GM15510 (cell line): ENCODE measurements around the gene LZTR1.

ENCODE experiments used
- POLR2A ChIP-seq: IDR thresholded peaks from 3 replicates; pipeline ENCODE4 v1.6.1; 2011; ENCODE audit warnings: borderline replicate concordance; ENCODE audit not compliant: insufficient read length; ENCODE audit errors: extremely low read depth

LZTR1 gene

DNA sequence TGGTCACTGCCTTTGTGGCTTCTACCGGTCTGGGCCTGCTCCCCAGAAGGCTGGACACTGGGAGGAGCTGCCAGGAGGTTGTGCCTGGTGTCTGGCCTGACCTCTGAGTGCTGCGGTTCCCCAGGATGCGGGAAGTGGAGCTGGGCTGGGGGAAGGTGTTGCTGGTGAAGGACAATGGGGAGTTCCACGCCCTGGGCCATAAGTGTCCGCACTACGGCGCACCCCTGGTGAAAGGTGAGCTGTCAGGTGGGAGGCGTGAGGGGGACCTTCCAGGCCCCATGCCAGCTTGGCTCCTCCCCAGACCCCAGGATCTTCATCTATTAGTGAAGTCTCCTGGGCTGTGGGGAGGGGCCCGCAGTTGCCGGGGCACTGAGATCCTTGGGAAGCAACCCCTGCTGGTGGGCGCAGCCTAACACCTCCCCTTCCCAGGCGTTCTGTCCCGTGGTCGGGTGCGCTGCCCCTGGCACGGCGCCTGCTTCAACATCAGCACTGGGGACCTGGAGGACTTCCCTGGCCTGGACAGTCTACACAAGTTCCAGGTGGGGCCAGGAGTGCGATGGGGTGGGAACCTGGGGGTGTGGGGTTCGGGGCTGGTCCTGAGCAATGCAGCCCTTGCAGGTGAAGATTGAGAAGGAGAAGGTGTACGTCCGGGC is 8.3 kb upstream of the LZTR1 start:
- TF ChIP-seq POLR2A, result no peak

DNA sequence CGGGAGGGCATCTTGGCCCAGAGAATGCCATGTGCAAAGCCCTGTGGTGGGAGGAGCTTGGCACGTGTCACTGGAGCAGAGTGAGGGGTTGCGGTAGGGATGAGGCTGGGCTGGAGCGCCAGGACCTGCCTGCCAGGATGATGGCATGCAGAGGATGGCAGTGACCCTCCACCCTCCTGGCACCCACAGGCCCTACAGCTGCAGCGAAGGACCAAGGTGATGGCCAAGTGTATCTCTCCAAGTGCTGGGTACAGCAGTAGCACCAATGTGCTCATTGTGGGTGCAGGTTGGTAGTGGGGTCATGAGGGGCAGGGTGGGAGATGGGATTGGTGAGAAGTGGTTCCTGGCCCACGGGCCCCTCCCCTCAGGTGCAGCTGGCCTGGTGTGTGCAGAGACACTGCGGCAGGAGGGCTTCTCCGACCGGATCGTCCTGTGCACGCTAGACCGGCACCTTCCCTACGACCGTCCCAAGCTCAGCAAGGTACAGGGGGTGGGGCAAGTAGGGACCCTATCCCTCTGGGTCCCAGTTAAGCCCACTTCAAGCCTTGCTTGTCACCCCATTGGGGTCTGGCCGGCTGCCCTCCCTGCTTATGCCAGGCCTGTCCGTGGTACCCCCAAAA is 7.7 kb upstream of the LZTR1 start:
- no peak for TF ChIP-seq POLR2A

DNA sequence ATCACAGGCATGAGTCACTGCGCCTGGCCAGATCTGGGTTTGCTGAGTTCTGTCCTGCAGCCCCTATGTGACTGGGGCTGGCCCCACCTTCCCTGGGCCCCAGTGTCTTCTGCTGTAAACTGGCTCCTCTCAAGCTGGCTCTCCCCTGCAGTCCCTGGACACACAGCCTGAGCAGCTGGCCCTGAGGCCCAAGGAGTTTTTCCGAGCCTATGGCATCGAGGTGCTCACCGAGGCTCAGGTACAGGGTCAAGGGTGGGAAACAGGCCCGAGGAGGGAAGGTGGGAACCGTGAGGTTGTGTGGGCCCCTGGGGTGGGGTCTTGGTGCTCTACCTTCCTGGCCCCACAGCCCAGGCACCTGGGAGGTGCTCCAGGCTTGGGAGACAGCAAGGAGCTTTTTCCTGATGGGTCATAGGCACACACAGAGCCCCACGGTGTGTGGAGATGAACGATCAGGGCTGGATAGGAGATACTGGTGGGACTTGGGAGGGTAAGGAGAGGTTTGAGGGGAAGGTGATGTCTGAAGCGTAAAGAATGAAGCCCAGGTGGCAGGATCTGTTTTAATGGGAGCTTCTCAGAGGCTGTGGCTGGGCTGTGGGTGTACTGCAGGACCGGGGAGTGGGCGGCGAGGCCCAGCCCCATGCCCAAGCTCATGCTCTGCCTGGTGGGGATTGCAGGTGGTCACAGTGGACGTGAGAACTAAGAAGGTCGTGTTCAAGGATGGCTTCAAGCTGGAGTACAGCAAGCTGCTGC is 6.4 kb upstream of the LZTR1 start:
- no peak for TF ChIP-seq POLR2A

DNA sequence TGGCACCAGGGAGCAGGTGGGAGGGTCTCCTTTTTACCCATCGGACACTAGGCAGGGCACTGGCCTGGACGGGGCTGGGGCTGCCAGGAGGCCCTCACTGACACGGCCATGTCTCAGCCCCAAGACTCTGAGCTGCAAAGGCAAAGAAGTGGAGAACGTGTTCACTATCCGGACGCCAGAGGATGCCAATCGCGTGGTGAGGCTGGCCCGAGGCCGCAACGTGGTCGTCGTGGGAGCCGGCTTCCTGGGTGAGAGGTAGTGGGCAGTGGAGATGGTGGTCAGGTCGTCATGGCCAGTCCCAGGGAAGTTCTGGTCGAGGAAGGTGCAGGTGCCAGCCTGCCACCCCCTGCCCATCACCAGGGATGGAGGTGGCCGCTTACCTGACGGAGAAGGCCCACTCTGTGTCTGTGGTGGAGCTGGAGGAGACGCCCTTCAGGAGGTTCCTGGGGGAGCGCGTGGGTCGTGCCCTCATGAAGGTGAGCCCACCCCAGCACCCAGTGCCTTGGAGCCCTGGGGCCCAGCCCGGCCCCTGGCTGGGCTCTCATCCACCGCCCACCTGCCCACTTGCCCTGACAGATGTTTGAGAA is 5.7 kb upstream of the LZTR1 start:
- no peak for TF ChIP-seq POLR2A

DNA sequence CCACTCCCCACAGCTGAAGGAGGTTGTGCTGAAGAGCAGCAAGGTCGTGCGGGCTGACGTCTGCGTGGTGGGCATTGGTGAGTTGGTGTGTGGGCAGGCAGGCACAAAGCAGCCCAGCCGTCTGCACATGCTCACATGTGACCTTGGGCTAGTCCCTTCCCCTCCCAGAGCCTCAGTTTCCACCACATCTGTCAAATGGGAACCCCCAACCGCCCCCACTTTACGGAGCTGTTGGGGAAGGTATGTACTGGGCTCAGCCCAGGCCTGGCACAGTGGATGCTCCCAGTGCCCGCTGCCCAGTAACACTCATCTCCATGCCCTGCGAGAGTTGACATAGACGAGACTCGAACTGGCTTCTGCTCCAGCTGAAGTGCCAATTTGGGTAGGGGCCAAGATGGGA is 5.1 kb upstream of the LZTR1 start:
- TF ChIP-seq POLR2A, result no peak

DNA sequence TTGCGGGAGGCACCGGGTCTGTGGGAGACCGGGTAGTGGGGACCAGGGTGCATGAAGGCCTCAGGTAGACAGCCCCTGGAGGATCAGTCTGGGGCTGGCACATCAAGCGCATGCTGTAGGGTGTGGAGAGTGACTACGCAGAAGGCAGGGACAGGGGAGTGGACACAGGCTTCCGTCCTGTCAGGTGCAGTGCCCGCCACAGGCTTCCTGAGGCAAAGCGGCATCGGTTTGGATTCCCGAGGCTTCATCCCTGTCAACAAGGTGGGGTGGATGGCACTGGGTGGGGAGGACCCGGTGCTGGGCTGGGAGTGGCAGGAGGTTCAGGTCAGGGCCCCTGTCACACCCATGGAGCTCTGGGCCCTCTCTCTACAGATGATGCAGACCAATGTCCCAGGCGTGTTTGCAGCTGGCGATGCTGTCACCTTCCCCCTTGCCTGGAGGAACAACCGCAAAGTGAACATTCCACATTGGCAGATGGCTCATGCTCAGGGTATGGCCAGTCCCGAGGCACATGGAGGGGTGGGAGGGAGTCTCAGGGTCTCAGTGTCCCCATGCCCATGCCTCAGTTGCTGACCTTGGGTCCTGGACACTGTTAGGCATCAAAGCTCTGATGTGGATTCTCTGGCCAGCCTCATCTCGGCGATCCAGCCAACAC is 4.5 kb upstream of the LZTR1 start:
- no peak for TF ChIP-seq POLR2A

DNA sequence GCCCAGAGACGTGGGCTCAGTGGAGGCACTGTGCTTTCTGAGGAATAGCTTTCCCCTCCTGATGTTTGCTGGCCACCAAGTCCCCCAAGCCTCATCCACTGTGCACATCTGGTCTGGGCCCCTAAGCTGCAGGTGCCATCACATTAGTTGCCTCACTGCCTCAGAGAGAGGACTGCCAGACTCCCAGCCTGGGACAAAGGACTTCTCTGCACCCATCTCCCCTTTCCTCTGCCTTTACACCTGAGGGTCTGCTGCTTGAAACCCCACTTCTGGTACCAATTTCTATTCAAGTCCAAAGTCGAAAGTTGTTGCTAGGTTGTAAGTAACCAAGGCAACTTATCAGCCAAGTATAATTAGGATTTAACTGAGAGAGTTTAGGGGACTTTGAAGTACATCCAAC is 3.7 kb upstream of the LZTR1 start:
- no peak for TF ChIP-seq POLR2A

DNA sequence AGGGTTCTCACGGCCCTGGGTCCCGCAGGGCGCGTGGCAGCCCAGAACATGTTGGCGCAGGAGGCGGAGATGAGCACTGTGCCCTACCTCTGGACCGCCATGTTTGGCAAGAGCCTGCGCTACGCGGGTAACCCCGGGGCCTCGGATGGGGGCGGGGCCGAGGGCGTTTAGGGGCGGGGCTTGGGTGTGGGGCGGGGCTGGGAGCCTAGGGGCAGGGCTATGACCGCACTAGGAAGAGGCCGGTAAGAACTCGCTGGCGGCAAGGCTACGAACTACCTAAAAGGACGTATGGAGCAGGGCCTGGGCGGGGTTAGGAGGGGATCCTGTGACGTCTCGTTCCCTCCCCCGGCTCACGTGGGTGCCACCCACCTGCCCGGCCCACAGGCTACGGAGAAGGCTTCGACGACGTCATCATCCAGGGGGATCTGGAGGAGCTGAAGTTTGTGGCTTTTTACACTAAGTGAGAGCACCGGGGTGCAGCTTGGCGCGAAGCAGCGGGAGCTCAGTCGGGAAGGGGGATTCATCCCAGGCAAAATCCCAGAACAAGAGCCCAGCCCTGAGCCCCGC is 2.8 kb upstream of the LZTR1 start:
- TF ChIP-seq POLR2A, result no peak

DNA sequence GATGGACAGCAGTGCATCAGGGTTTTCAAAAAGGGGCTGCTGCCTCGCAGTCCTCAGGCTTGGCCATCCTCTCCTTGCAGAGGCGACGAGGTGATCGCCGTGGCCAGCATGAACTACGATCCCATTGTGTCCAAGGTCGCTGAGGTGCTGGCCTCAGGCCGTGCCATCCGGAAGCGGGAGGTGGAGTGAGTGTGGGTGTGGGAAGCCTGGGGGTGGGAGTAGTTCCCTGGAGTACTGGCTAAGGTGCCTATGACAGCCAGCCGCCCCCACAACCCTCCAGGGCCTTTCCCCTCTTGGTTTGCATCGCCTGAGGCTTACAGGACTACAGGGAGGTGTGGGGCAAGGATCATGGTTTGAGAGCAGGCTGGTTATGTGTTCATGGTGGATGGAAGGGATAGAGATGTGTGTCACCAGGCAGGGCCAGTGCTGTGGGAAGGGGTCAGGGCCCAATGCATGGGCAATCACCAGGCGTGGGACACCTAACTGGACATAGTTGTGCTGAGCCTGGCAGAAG is 2.1 kb upstream of the LZTR1 start:
- no peak for TF ChIP-seq POLR2A

DNA sequence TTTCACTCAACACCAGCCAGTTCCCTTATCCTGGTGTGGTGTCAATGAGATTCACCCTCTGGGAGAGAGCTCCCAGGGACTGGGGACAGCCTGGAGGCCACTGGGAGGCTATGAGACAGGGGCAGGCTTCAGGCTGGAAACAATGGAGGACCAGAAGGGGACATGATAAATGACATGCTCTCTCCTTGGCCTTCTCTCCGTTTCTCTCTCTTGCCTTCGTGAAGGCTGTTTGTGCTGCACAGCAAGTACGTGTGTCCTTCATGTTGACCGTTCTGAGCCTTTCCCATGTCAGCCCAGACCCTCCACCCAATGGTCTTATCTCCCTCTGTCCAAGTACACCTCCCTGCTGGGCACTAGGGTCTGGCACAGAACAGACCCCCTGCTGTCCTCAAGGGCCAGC is 1.6 kb upstream of the LZTR1 start:
- no peak for TF ChIP-seq POLR2A

DNA sequence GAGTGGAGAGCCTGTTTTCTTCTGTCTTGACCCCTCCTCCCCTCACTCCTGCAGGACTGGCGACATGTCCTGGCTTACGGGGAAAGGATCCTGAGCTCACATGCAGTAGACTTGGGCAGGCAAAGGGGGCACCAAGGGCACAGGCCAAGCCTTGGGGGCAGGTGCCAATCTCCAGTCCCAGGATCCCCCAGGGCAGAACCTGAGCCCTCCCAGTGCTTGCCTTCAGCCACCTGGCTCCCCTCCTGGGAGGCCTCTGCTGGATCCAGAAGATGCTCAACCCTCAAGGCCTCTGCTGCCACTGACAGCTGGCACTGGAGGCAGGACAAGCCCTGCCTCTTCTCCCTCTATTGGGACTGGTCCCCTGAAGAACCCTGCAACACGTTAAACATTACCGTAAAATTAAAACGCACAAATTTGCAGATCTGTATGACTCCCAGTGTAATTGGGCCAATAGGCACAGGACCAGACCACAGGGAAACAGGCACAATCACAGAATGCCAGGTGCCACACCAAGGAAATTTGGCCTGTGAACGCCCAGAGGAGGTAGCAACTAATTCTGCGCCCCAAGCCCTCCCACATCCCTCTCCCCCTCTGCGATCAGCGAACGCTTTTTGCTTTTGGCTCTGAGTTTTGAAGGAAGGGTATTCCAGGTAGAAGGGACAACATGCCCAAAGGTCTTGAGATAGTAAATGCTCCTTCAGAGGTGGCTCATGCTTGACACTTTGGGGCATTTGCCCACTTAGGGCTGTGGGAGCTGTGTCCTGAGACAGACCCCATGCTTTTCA is 967 bp upstream of the LZTR1 start:
- no peak for TF ChIP-seq POLR2A

DNA sequence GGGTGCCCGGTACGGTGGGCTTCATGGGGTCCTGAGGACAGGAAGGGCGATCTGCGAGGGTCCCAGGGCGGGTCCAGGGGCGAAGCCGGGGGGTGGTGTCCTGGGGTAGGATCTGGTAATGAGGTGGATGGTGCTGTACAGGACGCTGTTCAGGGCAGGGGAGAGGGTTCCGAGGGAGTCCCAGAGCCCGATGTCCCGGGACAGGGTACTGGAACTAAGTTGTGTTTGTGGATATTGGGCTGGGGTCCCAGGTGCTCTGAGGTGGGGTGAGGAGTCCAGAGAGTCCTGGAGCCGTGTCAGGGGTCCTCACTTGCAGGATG is 426 bp downstream of the LZTR1 start:
- no peak for TF ChIP-seq POLR2A

DNA sequence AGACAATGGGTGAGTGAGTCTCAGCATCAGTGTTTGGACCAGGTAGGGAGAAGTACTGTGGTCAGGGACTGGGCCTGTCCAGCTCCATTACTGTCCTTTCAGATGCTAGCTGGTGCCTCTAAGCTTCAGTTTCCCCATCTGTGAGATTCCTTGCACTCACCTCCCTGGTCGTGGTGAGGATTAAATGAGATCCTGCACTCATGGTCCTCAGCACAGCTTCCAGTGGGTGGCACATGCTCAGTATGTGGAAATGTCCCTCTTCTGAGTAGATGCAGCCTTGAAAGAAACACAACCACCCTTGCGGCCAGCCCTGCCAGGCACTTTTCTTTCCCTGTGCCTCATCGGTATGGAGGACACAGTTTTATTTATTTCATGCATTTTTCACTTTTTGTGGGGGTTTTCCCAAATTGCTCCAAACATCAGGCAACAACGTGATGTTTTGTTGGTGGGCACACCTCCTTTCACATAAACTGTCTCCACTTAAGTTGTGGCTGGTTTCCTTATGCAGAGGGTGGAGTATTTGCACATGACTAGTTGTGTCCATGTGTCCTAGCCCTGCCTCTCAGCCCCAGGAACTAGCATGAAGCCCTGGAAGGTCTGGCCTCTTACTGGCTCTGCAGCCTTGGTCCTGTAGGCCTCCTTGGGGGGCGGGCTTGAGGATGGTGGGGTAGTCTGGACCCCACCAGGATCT is 1.1 kb downstream of the LZTR1 start:
- TF ChIP-seq POLR2A, result no peak
